ENCODE data around the gene UCK2.

The UCK2 gene

GRCh38 chr1:165958306-165958705, 130.9 kb downstream of the UCK2 start:
- in situ Hi-C loops (cut with HindIII; ENCODE audit: low sequenced_read_pairs), result no loop called here
- TF ChIP-seq CTCF (IDR thresholded peaks at IDR 0.05; ENCODE audit: low read depth, low read length), result no peak
- no peak overlapping the region for H3K4me3 ChIP-seq (ENCODE audit: low read depth, low read length)
- DNase-seq (ENCODE audit: low read depth, low spot score), result no peak

- DNase-seq (ENCODE audit: low read depth, low spot score), result no peak
- in situ Hi-C loops (cut with HindIII; ENCODE audit: low sequenced_read_pairs), result no loop called here
- TF ChIP-seq CTCF (IDR thresholded peaks at IDR 0.05; ENCODE audit: low read depth, low read length), result no peak
- no peak overlapping the region for H3K4me3 ChIP-seq (ENCODE audit: low read depth, low read length)
Measured at GRCh38 chr1:165960136-165960535, 132.7 kb downstream of the UCK2 start.

- DNase-seq (ENCODE audit: low read depth, low spot score), result no peak
- in situ Hi-C loops (cut with HindIII; ENCODE audit: low sequenced_read_pairs), result no loop called here
- TF ChIP-seq CTCF (IDR thresholded peaks at IDR 0.05; ENCODE audit: low read depth, low read length), result no peak
- no peak overlapping the region for H3K4me3 ChIP-seq (ENCODE audit: low read depth, low read length)
Measured at GRCh38 chr1:165960881-165961280, 133.5 kb downstream of the UCK2 start.

Measured in astrocyte of the spinal cord (primary cell).